GM10266 (cell line): ENCODE data around the gene DOK7.
"Not testable (repeated sequence)": the region's sequence is repeated elsewhere in the genome, so short reads cannot be mapped to it uniquely, and the experiment has no call there.

Source experiments
- DNase-seq: peaks from one replicate; pipeline ENCODE4 v3.0.0; 2012; ENCODE audit errors: extremely low spot score
- TF ChIP-seq, protein P1 (sequence below): IDR thresholded peaks from 2 replicates; pipeline ENCODE4 v1.5.1; 2012; ENCODE audit warnings: mild to moderate bottlenecking, low read depth; ENCODE audit not compliant: control insufficient read depth, insufficient read depth; ENCODE audit errors: missing control alignments

Gene DOK7

DNA sequence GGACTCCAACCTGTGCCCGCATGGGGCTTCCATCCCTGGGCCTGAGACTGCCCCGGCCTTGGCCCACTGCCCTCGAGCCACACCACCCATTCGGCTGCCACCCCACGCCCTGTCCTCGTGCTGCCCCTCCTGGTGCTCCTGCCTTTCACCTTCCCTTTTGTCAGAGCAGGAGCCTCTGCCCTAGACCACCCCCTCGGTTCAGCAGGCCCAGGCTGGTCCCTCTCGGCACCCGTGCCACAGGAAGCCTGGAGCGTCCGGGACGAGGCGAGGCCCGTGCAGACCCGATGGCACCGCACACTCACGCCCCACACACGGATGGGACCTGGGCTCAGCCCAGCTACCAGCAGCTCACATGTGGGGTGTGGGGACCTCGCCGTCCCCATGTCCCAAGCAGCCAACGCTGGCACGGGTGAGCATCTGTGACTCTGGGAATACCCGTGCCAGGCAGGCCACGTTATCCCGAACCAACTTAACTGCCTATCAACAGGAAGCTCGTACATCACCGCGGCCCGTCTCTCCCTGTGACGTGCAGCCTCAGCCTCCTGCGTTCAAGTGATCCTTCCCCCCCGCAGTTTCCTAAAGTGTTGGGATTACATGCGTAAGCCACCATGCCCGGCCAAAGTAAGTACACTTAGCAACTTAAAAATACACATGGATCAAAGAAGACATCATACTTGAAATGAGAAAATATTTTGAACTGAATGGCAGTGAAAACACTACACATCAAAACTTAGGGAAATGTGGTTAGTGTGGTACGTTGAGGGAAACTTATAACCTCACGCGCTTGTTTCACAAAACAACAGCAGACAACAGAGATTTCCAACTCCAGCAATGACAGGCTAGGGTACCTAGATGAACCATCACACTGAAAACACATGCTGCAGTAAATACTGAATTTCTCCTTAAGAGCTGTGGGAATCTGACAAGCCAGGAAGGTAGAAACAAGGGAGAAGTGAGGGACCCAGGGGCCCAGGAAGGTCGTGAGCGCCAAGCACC is 40.1 kb downstream of the DOK7 start:
- no peak for DNase-seq
- TF ChIP-seq, protein P1, sequence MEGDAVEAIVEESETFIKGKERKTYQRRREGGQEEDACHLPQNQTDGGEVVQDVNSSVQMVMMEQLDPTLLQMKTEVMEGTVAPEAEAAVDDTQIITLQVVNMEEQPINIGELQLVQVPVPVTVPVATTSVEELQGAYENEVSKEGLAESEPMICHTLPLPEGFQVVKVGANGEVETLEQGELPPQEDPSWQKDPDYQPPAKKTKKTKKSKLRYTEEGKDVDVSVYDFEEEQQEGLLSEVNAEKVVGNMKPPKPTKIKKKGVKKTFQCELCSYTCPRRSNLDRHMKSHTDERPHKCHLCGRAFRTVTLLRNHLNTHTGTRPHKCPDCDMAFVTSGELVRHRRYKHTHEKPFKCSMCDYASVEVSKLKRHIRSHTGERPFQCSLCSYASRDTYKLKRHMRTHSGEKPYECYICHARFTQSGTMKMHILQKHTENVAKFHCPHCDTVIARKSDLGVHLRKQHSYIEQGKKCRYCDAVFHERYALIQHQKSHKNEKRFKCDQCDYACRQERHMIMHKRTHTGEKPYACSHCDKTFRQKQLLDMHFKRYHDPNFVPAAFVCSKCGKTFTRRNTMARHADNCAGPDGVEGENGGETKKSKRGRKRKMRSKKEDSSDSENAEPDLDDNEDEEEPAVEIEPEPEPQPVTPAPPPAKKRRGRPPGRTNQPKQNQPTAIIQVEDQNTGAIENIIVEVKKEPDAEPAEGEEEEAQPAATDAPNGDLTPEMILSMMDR: no peak

DNA sequence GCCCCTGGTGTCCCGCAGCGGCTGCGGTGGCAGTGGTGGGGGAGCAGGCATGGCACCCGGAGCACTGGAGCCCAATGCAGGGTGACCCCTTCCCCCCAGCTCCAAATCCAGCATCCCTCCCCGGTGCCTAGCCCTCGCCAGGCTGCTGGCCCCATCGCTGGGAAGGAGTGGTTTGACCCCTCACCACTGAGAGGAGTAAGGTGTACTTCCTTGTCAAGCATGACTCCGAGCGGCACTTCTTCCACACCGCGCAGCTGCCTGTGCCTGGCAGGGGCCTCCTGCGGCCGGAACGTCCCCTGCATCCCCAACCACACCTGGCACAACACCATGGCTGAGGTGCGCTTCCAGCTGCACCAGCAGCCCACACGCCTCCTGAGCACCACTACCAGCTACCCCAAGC is 42.1 kb downstream of the DOK7 start:
- no peak for DNase-seq
- TF ChIP-seq, protein P1: no peak

DNA sequence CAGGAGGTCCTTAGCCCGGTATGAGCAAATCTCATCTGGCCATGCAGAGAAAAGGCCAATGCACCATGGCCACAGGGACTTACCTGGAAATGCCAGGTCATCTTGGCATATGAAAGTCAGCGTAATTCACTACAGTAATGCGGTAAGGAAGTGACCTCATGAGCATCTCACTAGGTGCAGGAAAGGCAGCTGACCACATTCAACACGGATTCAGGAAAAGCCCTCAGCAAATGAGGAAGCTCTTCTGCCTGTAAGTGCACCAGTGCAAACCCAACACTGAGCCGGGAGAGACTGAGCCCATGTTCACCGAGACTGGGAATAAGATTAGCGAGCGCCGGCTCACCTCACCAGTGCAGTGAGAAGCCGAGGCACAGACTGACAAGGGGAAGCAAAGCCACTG is 45.4 kb downstream of the DOK7 start:
- TF ChIP-seq, protein P1: no peak

DNA sequence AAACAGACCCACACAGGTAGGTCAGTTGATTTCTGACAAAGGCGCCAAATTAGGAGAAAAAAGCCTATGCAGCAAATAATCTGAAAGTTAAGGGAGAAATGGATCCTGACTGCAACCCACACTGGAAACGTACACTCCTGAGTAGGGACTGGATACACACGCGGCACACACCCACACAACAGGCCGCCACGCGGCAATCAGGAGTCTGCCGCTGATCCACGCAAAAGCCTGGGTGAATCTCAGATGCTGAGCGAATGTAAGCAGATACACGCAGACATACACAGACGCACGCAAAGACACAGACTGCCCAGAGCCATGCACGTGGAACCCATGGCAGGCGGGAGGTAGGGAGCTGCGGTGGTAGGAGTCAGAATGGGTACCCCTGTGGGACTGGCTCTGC is 47.4 kb downstream of the DOK7 start:
- TF ChIP-seq, protein P1: no peak
- DNase-seq: no peak

More for the DNA sequence above, 45.4 kb downstream of the DOK7 start:
- DNase-seq: no peak

DNA sequence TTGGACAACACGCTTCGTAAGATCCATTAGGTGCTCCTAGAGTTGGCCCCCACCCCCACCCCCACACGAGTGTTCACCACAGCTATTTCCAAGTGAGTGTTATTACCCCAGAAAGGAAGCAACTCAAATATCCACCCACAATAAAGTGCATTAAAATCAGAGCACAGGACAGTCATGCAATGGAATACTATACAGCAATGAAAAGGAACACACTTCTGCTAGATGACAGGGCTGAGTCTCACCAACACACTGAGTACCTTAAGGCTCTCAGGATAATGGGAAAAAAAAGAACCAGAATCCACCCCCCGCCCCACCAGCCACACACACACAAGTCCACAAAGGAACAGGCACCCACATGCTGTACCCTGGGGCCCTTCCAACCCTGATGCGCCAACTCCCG is 48.1 kb downstream of the DOK7 start:
- no peak for DNase-seq
- TF ChIP-seq, protein P1: no peak

DNA sequence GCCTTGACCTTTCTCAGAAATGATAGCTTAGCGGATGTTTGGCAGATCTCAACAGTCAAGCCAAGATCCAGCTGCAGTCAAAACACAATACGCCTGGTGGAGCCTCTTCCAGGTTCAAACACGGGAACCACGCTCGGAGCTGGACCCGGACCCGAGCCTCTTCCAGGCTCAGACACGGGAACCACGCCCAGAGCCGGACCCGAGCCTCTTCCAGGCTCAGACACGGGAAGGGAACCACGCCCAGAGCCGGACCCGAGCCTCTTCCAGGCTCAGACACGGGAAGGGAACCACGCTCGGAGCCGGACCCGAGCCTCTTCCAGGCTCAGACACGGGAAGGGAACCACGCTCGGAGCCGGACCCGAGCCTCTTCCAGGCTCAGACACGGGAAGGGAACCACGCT is 48.5 kb downstream of the DOK7 start:
- DNase-seq: not testable (repeated sequence)

DNA sequence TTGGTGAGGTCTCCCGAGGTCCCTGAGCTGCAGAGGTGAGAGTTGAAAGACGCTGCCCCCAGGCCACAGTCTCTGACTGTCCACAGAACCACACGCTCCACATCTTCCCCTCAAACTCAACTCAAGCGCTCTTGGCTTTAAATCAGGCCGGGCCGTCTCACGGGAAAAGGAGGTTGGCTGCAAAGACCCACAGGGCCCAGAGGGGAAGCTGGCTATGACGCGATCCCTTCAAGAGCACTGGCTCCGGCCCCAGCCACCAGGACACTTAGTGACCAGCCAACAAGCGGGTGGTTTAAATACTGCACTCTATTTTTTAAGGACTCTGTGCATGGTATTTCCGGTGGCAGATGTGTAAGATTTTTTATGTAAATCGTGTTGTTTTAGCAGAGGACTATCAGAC is 49.2 kb downstream of the DOK7 start:
- TF ChIP-seq, protein P1: no peak
- no peak for DNase-seq
